ENCODE data around the gene ADRA1B. TPM values are rescaled to one million over a fixed set of nuclear protein-coding genes. Genes with fewer than 3 reads are reported as not detected.

The ADRA1B gene
- total and polyA plus RNA-seq, 10 of the 15 experiments (the other 5 are each of a cell fraction or from before 2014, with no cell fraction given): 0.04 TPM; not detected in 9

DNA sequence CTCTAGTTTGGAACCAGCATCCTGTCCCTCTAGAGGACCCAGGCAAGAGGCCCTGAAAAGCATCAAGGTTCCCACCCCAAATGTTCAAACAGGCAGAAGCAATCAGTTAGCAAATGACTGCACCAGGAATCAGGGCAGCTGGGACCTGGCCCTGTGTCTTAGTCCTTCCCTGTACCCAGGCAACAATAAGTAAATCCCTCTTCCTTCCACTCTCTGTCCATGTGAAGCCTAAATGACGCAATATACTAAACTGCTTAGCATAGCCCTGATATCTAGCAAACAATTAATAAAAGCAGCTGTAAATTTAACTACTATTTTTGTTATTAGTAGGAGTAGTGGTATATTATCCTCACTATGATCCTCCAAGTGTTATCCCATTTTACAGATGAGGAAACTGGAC, 13.2 kb upstream of the ADRA1B start (continued):
- TF ChIP-seq, protein P1, sequence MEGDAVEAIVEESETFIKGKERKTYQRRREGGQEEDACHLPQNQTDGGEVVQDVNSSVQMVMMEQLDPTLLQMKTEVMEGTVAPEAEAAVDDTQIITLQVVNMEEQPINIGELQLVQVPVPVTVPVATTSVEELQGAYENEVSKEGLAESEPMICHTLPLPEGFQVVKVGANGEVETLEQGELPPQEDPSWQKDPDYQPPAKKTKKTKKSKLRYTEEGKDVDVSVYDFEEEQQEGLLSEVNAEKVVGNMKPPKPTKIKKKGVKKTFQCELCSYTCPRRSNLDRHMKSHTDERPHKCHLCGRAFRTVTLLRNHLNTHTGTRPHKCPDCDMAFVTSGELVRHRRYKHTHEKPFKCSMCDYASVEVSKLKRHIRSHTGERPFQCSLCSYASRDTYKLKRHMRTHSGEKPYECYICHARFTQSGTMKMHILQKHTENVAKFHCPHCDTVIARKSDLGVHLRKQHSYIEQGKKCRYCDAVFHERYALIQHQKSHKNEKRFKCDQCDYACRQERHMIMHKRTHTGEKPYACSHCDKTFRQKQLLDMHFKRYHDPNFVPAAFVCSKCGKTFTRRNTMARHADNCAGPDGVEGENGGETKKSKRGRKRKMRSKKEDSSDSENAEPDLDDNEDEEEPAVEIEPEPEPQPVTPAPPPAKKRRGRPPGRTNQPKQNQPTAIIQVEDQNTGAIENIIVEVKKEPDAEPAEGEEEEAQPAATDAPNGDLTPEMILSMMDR (IDR thresholded peaks at IDR 0.05 in 2 of 3, conservative IDR thresholded peaks at IDR 0.05 in 1 of 3; ENCODE audit: control insufficient read depth in 2 of 3, extremely low read depth in 1 of 3, insufficient read depth in 1 of 3, low read depth in 3 of 3, low read length in 3 of 3): no peak
- no peak for TF ChIP-seq TCF12 (IDR thresholded peaks at IDR 0.05; ENCODE audit: low read depth, low read length)
- TF ChIP-seq, protein P2, sequence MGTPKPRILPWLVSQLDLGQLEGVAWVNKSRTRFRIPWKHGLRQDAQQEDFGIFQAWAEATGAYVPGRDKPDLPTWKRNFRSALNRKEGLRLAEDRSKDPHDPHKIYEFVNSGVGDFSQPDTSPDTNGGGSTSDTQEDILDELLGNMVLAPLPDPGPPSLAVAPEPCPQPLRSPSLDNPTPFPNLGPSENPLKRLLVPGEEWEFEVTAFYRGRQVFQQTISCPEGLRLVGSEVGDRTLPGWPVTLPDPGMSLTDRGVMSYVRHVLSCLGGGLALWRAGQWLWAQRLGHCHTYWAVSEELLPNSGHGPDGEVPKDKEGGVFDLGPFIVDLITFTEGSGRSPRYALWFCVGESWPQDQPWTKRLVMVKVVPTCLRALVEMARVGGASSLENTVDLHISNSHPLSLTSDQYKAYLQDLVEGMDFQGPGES (IDR thresholded peaks at IDR 0.05): no peak
- TF ChIP-seq, protein P3, sequence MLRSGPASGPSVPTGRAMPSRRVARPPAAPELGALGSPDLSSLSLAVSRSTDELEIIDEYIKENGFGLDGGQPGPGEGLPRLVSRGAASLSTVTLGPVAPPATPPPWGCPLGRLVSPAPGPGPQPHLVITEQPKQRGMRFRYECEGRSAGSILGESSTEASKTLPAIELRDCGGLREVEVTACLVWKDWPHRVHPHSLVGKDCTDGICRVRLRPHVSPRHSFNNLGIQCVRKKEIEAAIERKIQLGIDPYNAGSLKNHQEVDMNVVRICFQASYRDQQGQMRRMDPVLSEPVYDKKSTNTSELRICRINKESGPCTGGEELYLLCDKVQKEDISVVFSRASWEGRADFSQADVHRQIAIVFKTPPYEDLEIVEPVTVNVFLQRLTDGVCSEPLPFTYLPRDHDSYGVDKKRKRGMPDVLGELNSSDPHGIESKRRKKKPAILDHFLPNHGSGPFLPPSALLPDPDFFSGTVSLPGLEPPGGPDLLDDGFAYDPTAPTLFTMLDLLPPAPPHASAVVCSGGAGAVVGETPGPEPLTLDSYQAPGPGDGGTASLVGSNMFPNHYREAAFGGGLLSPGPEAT (IDR thresholded peaks at IDR 0.05; ENCODE audit: low read depth): no peak
- no peak for TF ChIP-seq SP1 (IDR thresholded peaks at IDR 0.05; ENCODE audit: low read depth, low read length)
- TF ChIP-seq, protein P4, sequence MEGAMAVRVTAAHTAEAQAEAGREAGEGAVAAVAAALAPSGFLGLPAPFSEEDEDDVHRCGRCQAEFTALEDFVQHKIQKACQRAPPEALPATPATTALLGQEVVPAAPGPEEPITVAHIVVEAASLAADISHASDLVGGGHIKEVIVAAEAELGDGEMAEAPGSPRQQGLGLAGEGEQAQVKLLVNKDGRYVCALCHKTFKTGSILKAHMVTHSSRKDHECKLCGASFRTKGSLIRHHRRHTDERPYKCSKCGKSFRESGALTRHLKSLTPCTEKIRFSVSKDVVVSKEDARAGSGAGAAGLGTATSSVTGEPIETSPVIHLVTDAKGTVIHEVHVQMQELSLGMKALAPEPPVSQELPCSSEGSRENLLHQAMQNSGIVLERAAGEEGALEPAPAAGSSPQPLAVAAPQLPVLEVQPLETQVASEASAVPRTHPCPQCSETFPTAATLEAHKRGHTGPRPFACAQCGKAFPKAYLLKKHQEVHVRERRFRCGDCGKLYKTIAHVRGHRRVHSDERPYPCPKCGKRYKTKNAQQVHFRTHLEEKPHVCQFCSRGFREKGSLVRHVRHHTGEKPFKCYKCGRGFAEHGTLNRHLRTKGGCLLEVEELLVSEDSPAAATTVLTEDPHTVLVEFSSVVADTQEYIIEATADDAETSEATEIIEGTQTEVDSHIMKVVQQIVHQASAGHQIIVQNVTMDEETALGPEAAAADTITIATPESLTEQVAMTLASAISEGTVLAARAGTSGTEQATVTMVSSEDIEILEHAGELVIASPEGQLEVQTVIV (IDR thresholded peaks at IDR 0.05; ENCODE audit: borderline replicate concordance, partially characterized antibody): no peak
